Activated CD4-positive, alpha-beta T cell treated with anti-CD3 and anti-CD28 coated beads for 48 hours (primary cell): ENCODE measurements around the gene PHKA2.

ENCODE experiments used
- DNase-seq: peaks from one replicate; pipeline ENCODE4 v3.0.0-alpha.2; 2020

Gene PHKA2

DNA sequence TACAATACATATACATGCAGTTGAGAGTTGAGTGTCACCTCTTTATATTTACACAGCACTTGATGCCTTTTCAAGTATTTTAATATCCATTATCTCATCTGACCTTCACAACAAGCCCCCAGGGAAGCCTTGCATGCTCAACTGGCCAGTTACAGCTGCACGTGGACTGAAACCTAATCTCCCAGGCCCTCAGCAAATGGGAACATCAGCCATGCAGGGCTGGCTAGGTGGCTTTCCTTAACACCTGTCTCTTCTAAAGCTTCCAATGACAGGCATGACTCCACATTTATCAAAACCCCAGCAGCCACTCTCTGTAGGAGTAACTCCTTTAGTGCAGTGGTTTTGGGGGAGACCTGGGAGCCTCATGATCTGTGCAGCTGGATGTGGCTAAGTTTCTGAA is 56.4 kb downstream of the PHKA2 start:
- no peak for DNase-seq

DNA sequence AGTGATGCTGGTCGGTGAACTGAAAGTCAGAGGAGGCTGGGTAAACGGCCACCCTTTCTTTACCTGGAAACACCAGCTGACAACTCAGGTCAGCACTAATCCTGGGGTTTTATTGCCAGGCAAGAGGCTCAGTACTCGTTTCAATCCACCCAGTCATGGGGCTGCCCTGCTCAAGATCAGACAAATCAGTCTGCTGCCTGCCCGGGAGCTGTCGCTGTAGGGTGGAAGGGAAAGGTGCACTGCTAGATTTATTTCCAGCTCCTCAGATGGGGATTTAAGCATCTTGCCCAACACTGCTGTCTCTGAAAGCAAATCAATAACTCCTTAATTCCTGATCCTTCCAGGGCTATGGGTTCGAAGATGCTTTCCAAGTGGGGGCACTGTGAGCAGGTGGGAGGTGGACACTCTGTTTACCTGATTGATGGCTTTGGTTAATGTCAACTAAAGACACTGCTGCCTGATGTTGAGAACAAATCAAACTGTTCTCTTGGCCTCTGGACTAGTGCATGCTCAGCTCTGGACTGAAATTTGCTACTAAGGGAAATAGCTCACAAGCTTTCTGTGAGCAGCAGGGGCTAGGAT is 59.3 kb downstream of the PHKA2 start:
- DNase-seq, result no peak

DNA sequence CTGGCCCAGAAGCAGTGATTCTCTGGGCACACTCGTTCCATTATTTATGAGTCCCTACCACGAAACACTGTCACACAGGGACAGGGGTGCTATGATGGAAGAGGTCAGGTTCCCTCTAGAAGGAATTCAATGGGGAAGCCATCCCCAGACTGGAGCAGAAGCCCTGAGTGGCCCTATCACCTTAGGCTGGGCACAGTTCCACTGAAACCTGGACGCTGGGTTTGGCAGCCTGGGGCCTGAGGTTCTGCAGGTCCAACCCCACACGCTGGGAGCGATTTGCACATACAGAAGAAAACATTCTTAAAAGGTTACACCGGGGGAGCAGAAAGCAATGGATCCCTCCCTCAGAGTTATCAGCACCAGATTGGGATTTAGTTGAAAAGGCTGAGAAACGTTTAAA is 63.3 kb downstream of the PHKA2 start:
- DNase-seq, result no peak

DNA sequence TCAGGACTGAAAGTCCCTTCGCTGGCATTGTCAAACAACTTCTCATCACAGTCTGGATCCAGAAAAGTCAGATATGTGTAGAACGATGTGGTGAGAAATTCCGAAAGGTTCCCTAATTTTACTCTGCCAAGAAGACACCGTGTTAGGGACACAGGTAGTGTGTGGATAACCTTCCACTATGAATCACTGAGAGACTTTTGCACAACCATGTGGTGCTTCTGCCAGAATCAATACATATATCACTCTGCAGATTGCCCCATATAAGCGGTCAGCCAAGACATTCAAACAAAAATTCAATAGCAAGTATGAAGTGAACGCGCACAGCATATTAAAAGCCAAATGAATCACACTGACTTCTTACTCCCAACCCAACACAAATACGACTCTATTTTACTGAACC is 63.8 kb downstream of the PHKA2 start:
- no peak for DNase-seq

DNA sequence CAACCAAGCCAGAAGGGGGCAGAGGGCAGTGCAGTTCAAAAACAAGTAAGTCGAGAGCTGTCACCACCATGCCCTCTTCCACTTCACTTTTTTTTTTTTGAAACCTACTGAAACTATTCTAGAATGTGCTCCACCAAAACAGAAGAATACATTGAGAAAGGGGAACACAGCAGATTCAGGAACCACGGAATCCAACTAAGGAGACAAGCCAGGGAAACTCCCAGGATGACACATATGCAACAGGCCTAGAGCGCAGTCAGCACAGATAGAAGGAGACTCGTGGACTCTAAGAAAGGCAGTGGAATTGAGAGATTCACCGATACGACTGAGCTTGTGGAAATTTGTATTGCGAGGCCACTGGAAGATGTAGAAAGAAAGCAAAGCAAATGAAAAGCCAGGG is 66.1 kb downstream of the PHKA2 start:
- no peak for DNase-seq

DNA sequence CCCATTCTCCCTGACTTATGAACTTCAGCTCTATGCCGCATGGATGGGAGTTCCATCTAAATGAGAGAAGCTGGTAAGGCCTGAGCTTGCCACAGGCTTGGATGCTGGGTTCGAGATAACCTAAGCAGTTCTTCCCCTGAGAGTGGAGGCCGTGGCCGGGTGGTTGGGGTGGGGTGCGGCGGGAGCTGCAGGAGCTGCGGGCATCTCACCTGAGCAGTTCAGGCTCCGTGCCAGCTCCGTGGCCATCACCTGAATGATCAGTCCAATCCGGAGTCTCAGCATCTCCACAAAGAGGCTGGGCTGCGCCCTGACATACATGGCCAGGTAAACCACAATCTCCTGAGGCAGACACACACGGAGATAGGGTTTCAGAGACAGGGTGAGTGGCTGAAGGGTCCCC is 77.6 kb downstream of the PHKA2 start:
- DNase-seq, result no peak

DNA sequence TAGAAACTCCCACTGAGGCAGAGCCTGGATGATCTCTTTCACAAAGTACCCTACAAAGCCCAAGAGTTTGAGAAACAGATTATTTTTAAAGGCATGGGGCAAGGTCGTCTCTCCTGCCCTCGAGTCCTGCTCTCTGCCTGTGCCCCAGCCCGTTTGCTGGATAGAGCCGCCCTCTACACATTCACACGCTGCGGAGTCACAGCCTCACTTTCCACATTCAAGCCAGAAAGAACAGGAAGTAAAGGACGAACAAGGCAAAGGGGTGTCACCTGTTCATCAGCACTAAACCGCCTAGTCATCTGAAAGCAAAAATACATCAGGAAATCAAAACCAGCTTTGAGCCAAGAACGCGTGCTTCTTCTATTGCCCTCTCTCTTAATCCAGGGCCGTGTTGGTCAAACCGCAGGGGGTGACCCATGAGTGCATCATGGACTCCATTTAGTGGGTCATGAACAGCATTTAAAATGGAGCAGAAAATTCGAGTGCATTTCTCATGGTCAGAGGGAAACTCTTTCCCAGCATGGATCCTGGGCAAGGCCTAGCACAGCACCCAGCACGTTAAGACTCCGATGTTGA is 83.4 kb downstream of the PHKA2 start:
- DNase-seq, result no peak

DNA sequence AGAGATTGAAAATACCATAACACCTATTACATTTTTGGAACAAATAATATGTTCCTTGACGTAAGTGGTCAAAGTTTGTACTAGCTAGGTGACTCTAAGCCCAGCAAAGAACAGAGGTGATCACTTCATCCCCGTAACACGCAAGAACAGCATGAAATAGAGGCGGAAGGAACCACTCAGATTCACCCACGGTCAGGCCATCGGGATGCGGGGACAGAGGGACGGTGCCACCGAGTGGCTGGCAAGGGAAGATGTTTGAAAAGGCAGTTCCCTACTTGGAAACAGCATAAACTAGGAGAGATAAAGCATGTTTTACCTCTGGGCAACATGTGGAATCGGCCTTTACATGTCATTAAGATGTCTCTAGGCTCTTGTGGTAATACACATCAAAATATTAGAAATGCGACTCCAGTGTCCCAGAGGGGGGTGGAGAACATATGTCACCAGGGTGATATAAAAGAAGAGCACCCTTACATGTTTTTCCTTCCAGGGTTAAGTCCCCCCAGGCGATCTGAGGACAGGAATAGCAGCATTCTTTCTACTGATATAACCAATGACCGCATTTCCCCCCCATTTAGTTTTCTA is 84.0 kb downstream of the PHKA2 start:
- no peak for DNase-seq

DNA sequence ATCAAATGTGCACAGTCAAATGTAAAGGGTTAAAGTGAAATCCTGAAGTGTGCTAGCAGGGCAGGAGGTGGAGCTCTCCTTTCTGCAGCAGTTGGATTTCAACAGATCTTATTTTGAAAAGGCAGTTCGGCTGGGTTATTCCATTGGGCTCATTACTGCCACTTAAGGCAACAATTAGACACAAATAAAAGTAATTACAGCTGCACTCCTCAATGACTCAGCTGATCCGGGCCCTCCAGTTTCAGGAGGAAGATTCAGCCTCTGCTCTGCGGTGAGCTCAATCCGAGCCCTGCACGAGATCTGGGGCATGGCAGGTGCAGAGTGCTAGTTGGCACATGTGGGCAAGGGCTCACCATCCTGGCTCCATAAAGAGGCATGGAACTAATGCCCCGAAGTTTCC is 85.4 kb downstream of the PHKA2 start:
- no peak for DNase-seq

DNA sequence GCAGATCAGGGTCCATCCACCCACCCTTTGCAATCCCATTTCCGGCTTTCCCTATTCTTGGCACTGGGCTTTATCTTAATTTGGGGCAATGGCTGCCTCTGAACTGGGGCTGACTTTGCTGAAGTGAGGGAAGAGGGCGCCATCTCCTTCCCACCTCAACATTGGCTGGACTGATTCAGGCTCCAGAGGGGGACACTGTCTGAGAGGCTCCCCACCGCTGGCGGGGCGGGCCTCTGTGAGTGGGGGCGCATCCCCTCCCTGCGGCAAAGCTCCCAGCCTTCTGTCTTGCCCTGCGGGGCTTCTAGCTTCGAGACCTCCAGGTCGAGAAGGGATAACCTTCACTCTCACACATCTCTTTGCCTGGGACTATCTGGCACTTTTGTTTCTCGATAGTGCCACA is 85.8 kb downstream of the PHKA2 start:
- DNase-seq, result no peak

DNA sequence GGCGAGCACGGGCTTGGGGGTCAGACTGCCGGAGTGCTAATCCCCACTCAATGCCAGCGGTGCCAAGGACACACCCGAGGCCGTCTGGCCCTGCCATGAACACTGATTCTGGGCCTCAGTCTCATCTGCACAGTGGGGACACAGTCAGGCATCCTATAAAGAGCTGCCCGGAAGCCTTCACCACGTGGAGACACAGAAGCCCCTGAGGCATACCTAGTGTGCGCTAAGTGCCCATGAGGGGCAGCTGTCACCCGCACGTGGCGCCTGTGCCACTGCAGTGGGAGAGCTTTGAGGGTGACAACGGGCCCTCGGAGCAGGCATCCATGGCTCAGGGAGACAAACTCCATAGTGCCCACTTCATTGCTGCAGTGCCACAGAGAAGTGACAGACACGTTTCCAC is 86.3 kb downstream of the PHKA2 start:
- no peak for DNase-seq

DNA sequence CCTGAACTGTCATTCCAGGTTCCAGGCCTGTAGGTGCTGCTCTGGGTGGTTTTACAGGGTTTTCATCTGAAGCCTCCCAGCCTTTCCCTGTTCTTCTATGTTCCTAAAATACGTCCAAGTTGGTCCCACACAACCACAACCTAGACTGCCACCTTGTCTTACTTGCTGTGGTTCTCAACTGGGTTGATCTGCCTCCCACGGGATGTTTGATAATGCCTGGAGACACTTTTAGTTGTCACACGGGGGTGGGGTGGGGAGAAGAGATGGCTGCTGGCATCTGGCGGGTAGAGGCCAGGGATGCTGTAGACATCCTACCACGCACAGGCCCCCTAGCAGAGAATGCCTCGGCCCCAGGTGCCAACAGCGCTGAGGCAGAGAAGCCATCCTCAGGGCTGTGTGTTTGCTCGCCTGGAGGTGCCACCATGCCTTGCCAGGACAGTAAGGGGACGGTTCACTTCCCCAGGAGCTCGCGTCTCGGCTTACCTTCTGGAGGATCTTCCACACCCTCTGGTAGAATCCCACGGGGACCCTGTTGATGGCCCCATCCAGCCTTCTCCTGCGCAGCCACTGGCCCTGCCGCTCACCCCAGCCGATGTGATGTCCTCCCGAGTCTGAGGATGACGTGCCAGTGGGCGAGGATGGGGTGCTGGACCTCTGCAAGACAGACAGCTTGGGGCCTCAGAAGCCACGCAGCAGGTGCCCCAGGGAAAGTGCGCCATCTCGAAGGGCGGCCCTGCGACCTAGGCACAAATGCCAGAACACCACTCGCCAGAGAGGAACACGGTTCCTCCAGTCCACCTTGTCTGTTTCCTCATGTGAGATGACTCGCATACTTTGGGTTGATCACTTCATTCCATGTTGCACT is 87.0 kb downstream of the PHKA2 start:
- DNase-seq, result no peak

DNA sequence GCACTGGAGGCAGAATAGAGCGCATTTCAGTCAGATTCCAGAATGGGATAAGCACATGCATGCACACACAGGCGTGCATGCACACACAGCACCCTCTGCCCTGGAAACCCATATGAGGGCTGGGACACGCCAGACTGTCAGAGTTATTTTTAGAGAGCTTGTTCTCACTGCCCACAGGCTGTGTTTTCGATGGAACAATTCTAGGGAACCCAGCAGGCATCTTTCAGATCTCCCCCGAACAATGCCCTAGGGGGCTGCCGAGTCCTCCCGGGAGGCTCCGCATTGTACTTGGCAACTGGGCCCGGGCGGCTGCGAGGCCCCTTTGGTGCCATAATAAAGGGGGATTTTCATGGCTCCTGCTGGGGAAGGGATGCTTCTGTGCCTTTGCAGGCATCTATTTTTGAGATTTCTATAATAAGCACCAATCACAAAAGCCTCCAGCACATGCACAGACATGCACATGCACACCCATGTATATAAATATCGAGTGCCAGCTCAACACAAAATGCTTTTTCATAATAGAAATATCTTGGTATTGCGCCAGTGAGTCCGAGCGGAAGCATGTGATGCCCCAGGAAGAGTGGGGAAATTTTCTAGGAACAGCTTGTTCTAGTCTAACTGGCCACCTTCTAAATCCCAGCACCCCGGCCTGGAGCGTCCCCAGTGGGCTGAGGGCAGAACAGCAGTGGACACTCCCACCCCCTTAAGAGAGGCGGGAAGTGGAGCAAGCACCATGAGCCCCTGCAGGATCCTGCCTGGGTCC is 88.5 kb downstream of the PHKA2 start:
- no peak for DNase-seq

DNA sequence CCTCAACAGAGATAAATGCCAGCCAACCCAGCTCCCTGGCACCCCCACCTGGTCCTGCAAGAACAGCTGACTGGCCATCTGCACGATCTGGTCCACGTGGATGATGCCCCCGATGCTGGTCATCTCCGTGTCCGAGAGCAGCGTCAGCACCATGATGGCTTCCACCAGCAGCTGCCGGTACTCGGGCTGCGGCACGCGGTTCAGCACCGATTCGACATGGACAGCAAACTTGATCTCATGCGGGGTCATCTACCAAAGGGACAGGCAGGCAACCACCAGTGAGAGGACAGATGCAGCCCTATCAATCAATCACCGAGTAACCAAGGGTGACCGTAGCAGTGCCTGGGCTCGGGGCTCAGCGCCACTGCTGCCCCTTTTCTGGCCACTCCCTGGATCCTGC is 89.8 kb downstream of the PHKA2 start:
- DNase-seq, result no peak

DNA sequence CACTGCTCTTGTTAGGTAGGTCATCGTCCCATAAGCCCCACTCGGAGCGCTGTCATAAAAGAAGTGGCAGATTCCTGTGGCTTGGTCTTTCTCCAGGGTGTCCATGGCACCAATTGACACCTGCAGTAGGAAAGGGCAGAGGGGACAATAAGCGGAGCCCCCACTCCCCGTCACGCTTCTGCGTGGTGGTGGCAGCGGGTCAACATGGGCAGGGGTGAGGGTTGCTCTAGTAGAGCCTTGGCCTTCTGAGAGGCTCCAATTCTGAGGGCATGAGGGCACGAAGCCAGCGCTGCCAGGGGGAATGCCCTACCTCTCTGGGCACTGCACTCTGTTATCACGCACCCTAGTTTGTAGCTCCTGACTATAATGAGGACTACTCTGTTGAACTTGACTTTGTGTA is 90.4 kb downstream of the PHKA2 start:
- DNase-seq, result no peak

DNA sequence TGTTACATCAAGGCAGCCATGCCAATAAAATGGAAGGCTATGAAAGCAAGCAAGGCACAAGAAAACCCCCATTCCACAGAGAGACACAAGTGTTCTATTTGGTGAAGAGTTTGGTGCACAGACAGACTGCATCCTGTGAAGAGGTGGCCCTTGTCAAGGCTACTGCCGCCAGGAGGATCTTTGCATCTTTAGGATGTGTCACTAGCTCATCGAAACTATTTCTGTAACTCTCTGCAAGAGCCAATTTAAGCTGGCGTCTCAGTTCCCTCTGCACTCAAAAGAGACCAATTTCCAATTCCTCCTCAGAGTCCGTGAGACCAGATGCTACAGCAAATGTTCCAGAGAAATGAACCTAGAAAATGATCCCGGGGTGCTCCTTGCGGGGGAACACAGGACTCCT is 91.0 kb downstream of the PHKA2 start:
- DNase-seq, result no peak

DNA sequence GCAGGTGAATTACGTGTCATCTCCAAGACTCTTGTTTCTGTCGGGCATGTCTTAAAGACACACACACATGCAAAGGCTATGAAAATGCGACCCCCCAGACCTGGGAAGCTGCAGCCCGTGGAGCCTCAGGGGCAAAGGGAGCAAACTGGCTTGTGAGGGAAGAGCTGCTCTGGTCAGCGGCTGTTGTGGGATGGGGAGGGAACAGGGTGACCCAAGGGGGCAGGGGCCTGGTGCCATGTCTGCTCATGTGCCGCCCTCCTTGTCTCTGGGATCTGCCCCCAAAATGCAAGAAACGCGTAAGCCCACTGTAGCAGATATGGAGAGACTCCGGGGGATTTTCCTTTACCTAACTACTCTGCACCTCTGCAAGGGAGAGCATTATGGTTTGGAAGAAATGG is 92.4 kb downstream of the PHKA2 start:
- DNase-seq, result no peak

DNA sequence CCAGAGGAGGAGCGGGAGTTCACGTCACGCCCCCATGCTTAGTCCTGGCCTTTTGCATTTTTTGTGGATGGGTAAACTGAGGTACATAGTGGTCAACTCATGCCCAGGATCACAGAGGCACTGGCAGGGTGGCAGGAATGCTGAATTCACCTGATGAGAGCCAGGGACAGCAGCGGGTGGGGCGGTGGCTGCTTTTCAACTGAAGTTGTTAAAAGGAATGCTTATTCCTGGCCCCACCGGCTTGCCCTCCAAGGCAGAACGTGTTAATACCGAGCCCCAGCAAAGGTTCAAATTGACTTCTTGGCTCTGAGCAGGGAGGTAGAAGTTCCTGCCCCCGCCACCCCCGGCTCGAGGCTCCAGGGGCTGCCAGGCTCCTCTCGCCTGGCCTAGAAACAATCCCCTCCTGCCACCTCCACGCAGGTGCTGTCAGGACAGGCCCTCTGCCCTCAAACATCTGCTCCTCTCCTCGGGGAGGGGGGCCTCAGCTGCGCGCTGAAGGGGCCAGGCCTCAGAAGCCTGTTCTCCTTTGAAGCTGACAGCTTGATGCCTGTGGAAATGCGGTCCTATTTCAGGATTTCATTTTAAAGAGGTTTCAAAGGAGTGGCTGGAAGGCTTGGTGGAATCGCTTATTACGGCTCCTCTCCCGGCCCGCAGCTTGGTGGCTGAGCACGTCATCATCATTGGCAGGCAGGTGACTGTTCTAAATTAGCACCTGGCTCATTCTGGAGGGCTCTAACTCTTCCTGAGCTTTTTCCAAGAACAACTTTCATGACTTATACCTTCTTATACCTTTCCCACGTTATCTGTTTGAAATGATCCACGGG is 93.0 kb downstream of the PHKA2 start:
- no peak for DNase-seq

DNA sequence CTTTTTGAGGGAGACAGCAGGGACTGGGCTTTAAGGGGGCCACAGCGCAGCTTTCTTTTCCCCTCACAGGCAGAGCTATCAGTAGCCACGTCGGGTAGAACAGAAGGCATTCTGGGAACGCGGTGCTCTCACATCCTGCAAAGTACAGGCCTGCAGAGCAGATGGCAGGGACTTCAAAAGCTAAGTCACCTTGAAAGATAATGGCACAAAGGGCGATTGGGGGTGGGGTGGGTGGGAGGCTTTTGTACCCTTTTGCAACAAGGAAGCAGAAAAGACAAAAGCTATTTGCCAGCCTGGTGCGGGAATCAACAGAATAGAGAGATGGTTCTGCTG is 93.9 kb downstream of the PHKA2 start:
- no peak for DNase-seq

DNA sequence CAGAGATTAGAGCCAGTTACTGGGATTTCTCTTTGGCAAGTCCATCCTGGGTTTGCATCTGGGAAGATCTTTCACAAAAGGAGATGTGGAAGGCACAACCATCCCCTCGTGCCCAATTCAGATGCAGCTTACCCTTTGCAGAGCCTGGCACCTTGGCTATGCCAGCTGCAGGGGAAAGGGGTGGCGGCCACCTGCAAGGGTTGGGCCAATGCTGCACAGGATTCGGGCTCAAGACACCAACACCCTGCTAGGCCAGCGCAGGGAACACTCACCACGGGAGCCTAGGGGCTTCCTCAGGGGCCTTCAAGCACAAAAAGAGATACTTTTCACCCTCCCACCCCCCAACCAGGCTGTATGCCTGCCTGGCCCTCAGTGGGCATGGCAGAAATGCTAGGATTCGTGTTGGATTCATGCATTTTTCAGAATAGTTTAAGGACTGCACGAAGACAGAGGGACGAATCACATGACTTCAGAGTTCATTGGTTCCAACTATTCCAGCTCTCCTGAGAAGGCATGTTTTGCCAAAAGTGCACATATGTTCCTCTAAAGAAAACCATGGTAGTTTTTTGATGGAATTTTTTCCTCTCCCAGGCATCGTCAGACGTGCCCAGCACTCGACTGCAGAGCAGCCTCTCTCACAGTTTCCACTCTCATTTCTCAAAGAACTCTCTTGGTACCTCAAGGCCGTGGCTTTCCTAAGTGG is 94.4 kb downstream of the PHKA2 start:
- no peak for DNase-seq

DNA sequence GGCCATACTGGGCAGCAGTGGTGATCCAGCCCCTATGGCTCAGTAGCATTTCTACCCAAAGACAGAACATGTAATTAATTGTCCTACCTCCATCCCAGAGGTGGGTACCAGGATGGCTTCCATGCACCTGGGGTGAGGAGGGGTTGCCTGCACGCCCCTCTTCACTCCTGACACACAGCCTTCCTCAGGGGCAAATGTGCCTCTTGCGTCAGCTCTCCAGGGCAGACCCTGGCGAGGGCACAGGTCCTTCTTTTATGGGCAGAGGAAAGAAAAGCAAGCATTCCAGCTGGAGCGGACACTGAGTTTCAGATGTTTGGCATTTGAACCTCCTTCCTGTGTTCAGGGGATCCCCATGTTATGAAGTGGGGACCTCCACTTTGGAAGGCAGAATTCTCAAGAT is 95.6 kb downstream of the PHKA2 start:
- no peak for DNase-seq

DNA sequence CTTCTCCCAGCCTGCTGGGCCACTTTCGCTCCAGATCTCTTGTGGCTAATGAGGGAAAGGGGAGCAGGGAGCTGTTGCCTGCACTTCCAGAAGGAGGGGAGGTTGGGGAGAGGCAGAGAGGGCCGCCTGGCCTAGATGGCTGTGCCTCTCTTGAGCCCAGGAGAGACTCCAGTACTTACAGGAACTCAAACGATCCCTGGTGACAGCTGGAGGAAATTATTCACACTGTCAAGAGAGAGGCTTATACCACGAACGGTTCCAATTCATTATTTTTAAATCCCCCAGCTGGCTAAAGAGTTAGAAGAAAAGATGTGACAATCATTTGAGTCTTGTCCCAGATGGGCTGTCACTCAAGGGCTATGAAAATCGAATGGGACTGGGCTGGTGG is 96.1 kb downstream of the PHKA2 start:
- no peak for DNase-seq
